GM12878 (cell line): ENCODE data around the gene SRRM2. TPM values are rescaled to one million over a fixed set of nuclear protein-coding genes. Genes with fewer than 3 reads are reported as not detected.

Experiments used
- ATAC-seq: fragments of 200-7000 bp; cut with Tn5 transposase; 3 replicates; pipeline ENCODE4 v1.9.1; 2020; ENCODE audit warnings: mild to moderate bottlenecking, moderate library complexity
- BruUV-seq: library from RNA; stranded (reverse); fragments of 400-500 nt; replicated peaks from 2 replicates; lab custom pipeline; 2021; lab: Mats Ljungman, UMichigan
- CTCF ChIA-PET: fragments of 300-600 bp; sonication (Branson Sonifier 250); formaldehyde crosslinking; extraction: SDS; loops from one replicate; lab custom pipeline; 2021; ENCODE audit warnings: inconsistent platforms; lab: Yijun Ruan, JAX
- POLR2A ChIA-PET: fragments of 350-600 bp; formaldehyde crosslinking; extraction: SDS; loops from one replicate; lab custom pipeline; 2021; ENCODE audit warnings: inconsistent platforms; lab: Charles Lee
- RAD21 ChIA-PET: fragments of 300-600 bp; sonication (Branson Sonifier 250); formaldehyde crosslinking; loops from one replicate; lab custom pipeline; 2023; ENCODE audit warnings: antibody characterized with exemption; ENCODE audit not compliant: unreplicated experiment; lab: Charles Lee
- SMC1A ChIA-PET: fragments of 300-600 bp; sonication (Branson Sonifier 250); formaldehyde crosslinking; loops from one replicate; lab custom pipeline; 2023; ENCODE audit not compliant: unreplicated experiment, uncharacterized antibody; lab: Charles Lee
- DNase-seq: peaks from one replicate; pipeline ENCODE4 v3.0.0-alpha.2; 2011; ENCODE audit warnings: low read depth, low spot score
- FAIRE-seq: peaks from 3 replicates; lab custom pipeline; 2011; peaks lifted over from hg19 to GRCh38; lab: Jason Lieb, UNC
- H2AFZ ChIP-seq: 2 replicates; pipeline ENCODE4 v1.6.0; 2011; ENCODE audit warnings: low read depth, low read length, control low read depth; ENCODE audit not compliant: control insufficient read depth
- H3K27ac ChIP-seq: 2 replicates; pipeline ENCODE4 v1.5.1; 2011; ENCODE audit warnings: control low read depth; ENCODE audit not compliant: control insufficient read depth, insufficient read depth
- H3K27me3 ChIP-seq, 2 experiments: replicated peaks in 1 of 2; 2 replicates each; pipeline versions ENCODE4 v1.6.0 to v1.6.1; 2011; ENCODE audit warnings: low read length in 1 of 2; ENCODE audit not compliant: control insufficient read depth in 2 of 2, insufficient read depth in 2 of 2
- H3K36me3 ChIP-seq, 2 experiments: 2 replicates each; pipeline ENCODE4 v1.5.1; 2011; ENCODE audit warnings: low read length in 1 of 2; ENCODE audit not compliant: control insufficient read depth in 2 of 2, insufficient read depth in 2 of 2
- H3K4me1 ChIP-seq: 2 replicates; pipeline ENCODE4 v1.6.1; 2011; ENCODE audit warnings: mild to moderate bottlenecking, low read length, moderate library complexity, mixed read lengths; ENCODE audit not compliant: control insufficient read depth, insufficient read depth
- H3K4me2 ChIP-seq: 2 replicates; pipeline ENCODE4 v1.6.0; 2011; ENCODE audit warnings: control low read depth; ENCODE audit not compliant: control insufficient read depth, insufficient read depth
- H3K4me3 ChIP-seq: fragments of 200-600 bp; sonication (generic); 2 replicates; pipeline ENCODE4 v1.5.1; 2016
- H3K79me2 ChIP-seq: 2 replicates; pipeline ENCODE4 v1.6.0; 2011; ENCODE audit warnings: low read length; ENCODE audit not compliant: control insufficient read depth, insufficient read depth
- H3K9ac ChIP-seq: 2 replicates; pipeline ENCODE4 v1.8.0; 2011; ENCODE audit warnings: low read length, control low read depth, mixed read lengths; ENCODE audit not compliant: control insufficient read depth, insufficient read depth
- H3K9me3 ChIP-seq: replicated peaks from 3 replicates; pipeline ENCODE4 v1.5.1; 2011; ENCODE audit warnings: mild to moderate bottlenecking, low read length; ENCODE audit not compliant: control insufficient read depth, insufficient read depth
- H4K20me1 ChIP-seq: 2 replicates; pipeline ENCODE4 v1.6.0; 2011; ENCODE audit not compliant: control insufficient read depth, insufficient read depth
- CBX5 ChIP-seq: sonication (generic); IDR thresholded peaks from 2 replicates; pipeline ENCODE4 v1.6.1; 2016; ENCODE audit warnings: low read depth, moderate library complexity, mild to moderate bottlenecking, inconsistent platforms
- EP300 ChIP-seq, 2 experiments: fragments of 150-350 bp in 1 of 2; IDR thresholded peaks; 2 replicates each; pipeline ENCODE4 v1.6.1; 2011 to 2012; ENCODE audit warnings: low read depth in 2 of 2, low read length in 2 of 2, borderline replicate concordance in 1 of 2, improper control_type of control experiment in 1 of 2, inconsistent platforms in 1 of 2; ENCODE audit not compliant: control insufficient read depth in 1 of 2
- HDAC2 ChIP-seq: fragments of 200-600 bp; sonication (generic); IDR thresholded peaks from 2 replicates; pipeline ENCODE4 v1.6.1; 2017
- IKZF1 ChIP-seq: fragments of 450-650 bp; conservative IDR thresholded peaks from 2 replicates; pipeline ENCODE4 v1.6.1; 2017; ENCODE audit warnings: antibody characterized with exemption, mild to moderate bottlenecking
- IRF4 ChIP-seq: IDR thresholded peaks from 2 replicates; pipeline ENCODE4 v1.6.1; 2011; ENCODE audit warnings: low read depth, low read length
- IRF5 ChIP-seq: fragments of 450-650 bp; IDR thresholded peaks from 2 replicates; pipeline ENCODE4 v1.6.1; 2017; ENCODE audit warnings: borderline replicate concordance
- NKRF ChIP-seq: fragments of 450-650 bp; conservative IDR thresholded peaks from 2 replicates; pipeline ENCODE4 v1.6.1; 2017; ENCODE audit warnings: mild to moderate bottlenecking, moderate library complexity
- NR2C2 ChIP-seq: IDR thresholded peaks from 2 replicates; pipeline ENCODE4 v1.6.1; 2011; ENCODE audit warnings: borderline replicate concordance, low read depth; ENCODE audit not compliant: control insufficient read depth, insufficient read length
- PML ChIP-seq: IDR thresholded peaks from 2 replicates; pipeline ENCODE4 v1.6.1; 2012; ENCODE audit warnings: low read length, inconsistent platforms
- POLR2AphosphoS5 ChIP-seq: IDR thresholded peaks from 2 replicates; pipeline ENCODE4 v1.6.1; 2011; ENCODE audit warnings: mild to moderate bottlenecking, low read length, inconsistent platforms
- POU2F2 ChIP-seq: IDR thresholded peaks from 3 replicates; pipeline ENCODE4 v1.6.1; 2011; ENCODE audit warnings: low read depth, mild to moderate bottlenecking, low read length, borderline replicate concordance
- RAD21 ChIP-seq: IDR thresholded peaks from 2 replicates; pipeline ENCODE4 v1.6.1; 2011; ENCODE audit warnings: mild to moderate bottlenecking, low read depth, low read length, moderate library complexity; ENCODE audit not compliant: insufficient read depth
- RELA ChIP-seq: fragments of 450-650 bp; IDR thresholded peaks from 2 replicates; pipeline ENCODE4 v1.8.0; 2014; ENCODE audit warnings: borderline replicate concordance; ENCODE audit not compliant: partially characterized antibody
- TBL1XR1 ChIP-seq: IDR thresholded peaks from 2 replicates; pipeline ENCODE4 v1.6.1; 2012; ENCODE audit warnings: low read depth, low read length, improper control_type of control experiment
- USF1 ChIP-seq: IDR thresholded peaks from 2 replicates; pipeline ENCODE4 v1.6.1; 2011; ENCODE audit warnings: borderline replicate concordance, low read depth, mild to moderate bottlenecking, moderate library complexity, mixed read lengths, low read length; ENCODE audit not compliant: insufficient read depth; ENCODE audit errors: extremely low read length
- WRNIP1 ChIP-seq: IDR thresholded peaks from 2 replicates; pipeline ENCODE4 v1.6.1; 2011; ENCODE audit warnings: low read depth, low read length, improper control_type of control experiment, borderline replicate concordance
- ZBTB33 ChIP-seq: fragments of 450-650 bp; IDR thresholded peaks from 2 replicates; pipeline ENCODE4 v1.6.1; 2017; ENCODE audit warnings: mild to moderate bottlenecking
- ZNF24 ChIP-seq: fragments of 450-650 bp; IDR thresholded peaks from 2 replicates; pipeline ENCODE4 v1.6.1; 2017; ENCODE audit warnings: antibody characterized with exemption, mild to moderate bottlenecking
- ZNF274 ChIP-seq: IDR thresholded peaks from one replicate; pipeline ENCODE4 v1.8.0; 2011; ENCODE audit not compliant: insufficient read length, insufficient read depth
- WGBS: methylation state at CpG from one replicate; pipeline ENCODE4 v1.1.6; 2016; ENCODE audit warnings: low lambda C conversion rate; ENCODE audit not compliant: insufficient replicate concordance, insufficient coverage; ENCODE audit errors: missing lambda C conversion rate; 5-methylcytosine and 5-hydroxymethylcytosine counted together
- in situ Hi-C: fragments of 300-500 bp; cut with MboI; formaldehyde crosslinking; loops from 9 replicates; pipeline ENCODE4 v1.14.3; 2018; ENCODE audit warnings: mixed read lengths
- intact Hi-C: fragments of 100-400 bp; cut with micrococcal nuclease; formaldehyde crosslinking; loops from one replicate; pipeline ENCODE4 v1.14.2; 2022; ENCODE audit not compliant: unreplicated experiment
- polyA plus RNA-seq, 11 experiments: library from polyadenylated mRNA; depleted of rRNA in 4 of 11; unstranded in 6 of 11; stranded (reverse) in 5 of 11; fragments of >200 nt; fragmentation: Nextera tagmentation in 4 of 11; fragmentation: Illumina TruSeq in 1 of 11; extraction: Ambion mirVana in 4 of 11; extraction: Trizol in 1 of 11; gene quantifications; 1 replicate in 1 of 11; 2 replicates in 10 of 11; pipeline versions ENCODE4 v1.2.1 to v1.2.3, GENCODE V29; 2011 to 2016; ENCODE audit warnings: inconsistent platforms in 2 of 11, missing spikeins in 2 of 11, low read depth in 1 of 11
- total RNA-seq, 4 experiments: library from RNA; depleted of rRNA in 3 of 4; stranded (reverse); fragments of >200 nt in 3 of 4; fragmentation: Illumina TruSeq in 1 of 4; extraction: Trizol in 1 of 4; gene quantifications; 2 replicates each; pipeline versions ENCODE4 v1.2.1 to v1.2.3, GENCODE V29; 2013 to 2021

Gene SRRM2
- total and polyA plus RNA-seq, 10 of the 15 experiments (the other 5 are each of a cell fraction or from before 2014, with no cell fraction given): 30.1 to 502 (median 196) TPM

- ChIA-PET SMC1A (no interaction called here), POLR2A (no interaction called here), CTCF (no interaction called here), RAD21 (no interaction called here)
- no peaks in the 10 kb centered on the region for H4K20me1 ChIP-seq
- no peak for TF ChIP-seq WRNIP1
- no peak for TF ChIP-seq ZNF274
- TF ChIP-seq NKRF: no peak
- TF ChIP-seq RAD21: no peak
- no peak for TF ChIP-seq CBX5
- no peak for TF ChIP-seq IKZF1
- TF ChIP-seq EP300 (IDR thresholded peaks at IDR 0.05; ENCODE audit: borderline replicate concordance in 1 of 2, control insufficient read depth in 1 of 2, low read depth in 2 of 2, low read length in 2 of 2): no peak
- no peak for TF ChIP-seq NR2C2
- no peak for TF ChIP-seq TBL1XR1
- no peak for TF ChIP-seq IRF5
- no peak for TF ChIP-seq POU2F2
- TF ChIP-seq RELA: no peak
- TF ChIP-seq PML: no peak
- no peak for TF ChIP-seq ZBTB33
- no peak for TF ChIP-seq USF1
- TF ChIP-seq IRF4: no peak
- TF ChIP-seq ZNF24: no peak
- TF ChIP-seq HDAC2: no peak
- TF ChIP-seq POLR2AphosphoS5: no peak
- H3K27ac ChIP-seq: no peak overlapping the region
- H3K9ac ChIP-seq: no peak overlapping the region
- H2AFZ ChIP-seq: no peak overlapping the region
- no peaks in the 10 kb centered on the region; a peak in 1 of 4 replicates for H3K27me3 ChIP-seq
- H3K4me1 ChIP-seq: 0 out of 2 replicates have a peak, but pooled peaks cover 1% of the 10 kb centered on the region
- DNase-seq (no peak), FAIRE-seq (no peak), ATAC-seq (no peak)
- no peak overlapping the region for H3K4me2 ChIP-seq
- in situ Hi-C loops (no loop called here), intact Hi-C loops (loop anchor here (10.0 kb wide), 1 partner anchor 138 kb away; no protein-coding TSS in a partner anchor)
- BruUV-seq: no TSS peak
- WGBS: 24% methylated on average over 5 of the region's 5 CpGs
- no peaks in the 10 kb centered on the region for H3K36me3 ChIP-seq
- H3K4me3 ChIP-seq: no peak overlapping the region
- no peaks in the 10 kb centered on the region for H3K79me2 ChIP-seq
- no peaks in the 10 kb centered on the region for H3K9me3 ChIP-seq
Measured at GRCh38 chr16:2726923-2727322, 25.5 kb upstream of the SRRM2 start.
